Gastroesophageal sphincter (tissue), 4 donors: ENCODE results near the gene FCHO1. TPM values are rescaled to one million over a fixed set of nuclear protein-coding genes. Genes with fewer than 3 reads are reported as not detected.

Source experiments
- ATAC-seq: fragments of 150-250 bp; one replicate; pipeline ENCODE4 v1.9.1; 2016; ENCODE audit warnings: mild to moderate bottlenecking, moderate library complexity
- H3K27ac ChIP-seq, 4 donors: fragments of 200-600 bp; sonication (generic) in 3 of 4; 1 replicate in 3 of 4; 2 replicates in 1 of 4; pipeline ENCODE4 v1.5.1; 2016 to 2019
- H3K27me3 ChIP-seq: fragments of 200-600 bp; sonication (generic); one replicate; pipeline ENCODE4 v1.5.1; 2019
- H3K36me3 ChIP-seq, 2 donors: fragments of 200-600 bp; sonication (generic); one replicate each; pipeline ENCODE4 v1.5.1; 2019; ENCODE audit warnings: control low read depth in 1 of 2
- H3K4me1 ChIP-seq, 3 donors: fragments of 200-600 bp; sonication (generic); 1 replicate in 2 of 3; 2 replicates in 1 of 3; pipeline ENCODE4 v1.5.1; 2016 to 2019; ENCODE audit warnings: control low read depth in 2 of 3
- H3K4me3 ChIP-seq, 2 donors: fragments of 200-600 bp; sonication (generic); one replicate each; pipeline ENCODE4 v1.5.1; 2019; ENCODE audit warnings: mild to moderate bottlenecking in 1 of 2, moderate library complexity in 1 of 2
- H3K9me3 ChIP-seq, 3 donors: fragments of 200-600 bp; sonication (generic); one replicate each; pipeline ENCODE4 v1.5.1; 2017 to 2019; ENCODE audit warnings: control low read depth in 2 of 3
- EP300 ChIP-seq: sonication (generic); formaldehyde crosslinking; IDR thresholded peaks from one replicate; pipeline ENCODE4 v1.6.1; 2017; ENCODE audit warnings: antibody characterized with exemption, mild to moderate bottlenecking
- POLR2A ChIP-seq, 2 donors: fragments of 450-650 bp; IDR thresholded peaks; one replicate each; pipeline ENCODE4 v1.6.1; 2017; ENCODE audit warnings: antibody characterized with exemption in 2 of 2, mild to moderate bottlenecking in 2 of 2, moderate library complexity in 1 of 2
- POLR2AphosphoS5 ChIP-seq: sonication (generic); formaldehyde crosslinking; IDR thresholded peaks from one replicate; pipeline ENCODE4 v1.6.1; 2017; ENCODE audit warnings: antibody characterized with exemption
- WGBS, 2 donors: methylation state at CpG; one replicate each; pipeline ENCODE4 v1.1.5; 2018; ENCODE audit warnings: low coverage in 1 of 2; 5-methylcytosine and 5-hydroxymethylcytosine counted together
- total RNA-seq, 4 donors: library from RNA; depleted of rRNA; stranded (reverse); fragments of >200 nt; gene quantifications; one replicate each; pipeline ENCODE4 v1.1.0, GENCODE V29; 2016
- TF ChIP-seq, protein P1 (sequence below), 4 experiments: fragments of 200-600 bp in 2 of 4; fragments of 450-650 bp in 2 of 4; sonication (generic) in 1 of 4; IDR thresholded peaks; one replicate each; pipeline ENCODE4 v1.5.1; 2017 to 2019; ENCODE audit warnings: antibody characterized with exemption in 4 of 4, mild to moderate bottlenecking in 2 of 4, moderate library complexity in 2 of 4

Gene FCHO1
- total RNA-seq, 4 donors from 2014 or later, result 1.1 to 4.1 (median 3.2) TPM

DNA sequence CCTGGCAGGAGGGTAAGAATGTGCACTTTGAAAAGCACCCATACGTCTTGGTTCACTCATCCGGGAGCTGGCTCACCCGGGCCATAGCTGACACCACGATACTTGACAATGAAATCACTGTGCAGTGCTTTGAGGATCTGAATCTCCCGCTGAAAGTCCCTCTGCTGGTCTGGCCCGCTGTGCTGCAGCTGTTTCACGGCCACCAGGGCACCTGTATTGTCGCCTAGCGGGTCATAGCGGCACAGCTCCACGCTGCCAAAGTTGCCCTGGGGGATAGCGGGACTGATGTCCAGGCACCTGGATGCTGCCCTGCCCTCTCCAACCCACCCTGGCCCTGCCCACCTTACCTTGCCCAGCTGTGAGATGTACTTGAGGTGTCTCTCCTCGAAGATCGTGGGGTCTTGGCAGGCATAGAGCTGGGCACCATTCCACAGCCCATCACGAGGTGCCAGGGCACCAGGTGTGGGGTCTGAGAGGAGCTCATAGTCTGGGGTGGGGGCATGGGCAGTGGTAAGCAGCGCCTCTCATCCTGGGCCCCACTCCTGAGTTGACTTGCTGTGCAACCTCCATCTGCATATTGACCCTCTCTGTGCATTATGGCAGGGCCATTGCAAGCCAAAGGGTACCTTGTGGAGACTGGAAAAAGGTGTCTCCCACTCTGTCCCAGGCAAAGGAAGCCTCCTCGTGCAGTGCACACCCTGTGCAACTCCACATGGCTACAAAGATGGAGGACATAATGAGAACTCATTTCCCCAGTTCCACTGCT, 81.3 kb downstream of the FCHO1 start:
- TF ChIP-seq POLR2A (IDR thresholded peaks at IDR 0.05), result no peak
- no peak for TF ChIP-seq EP300
- TF ChIP-seq POLR2AphosphoS5, result no peak
- TF ChIP-seq, protein P1, sequence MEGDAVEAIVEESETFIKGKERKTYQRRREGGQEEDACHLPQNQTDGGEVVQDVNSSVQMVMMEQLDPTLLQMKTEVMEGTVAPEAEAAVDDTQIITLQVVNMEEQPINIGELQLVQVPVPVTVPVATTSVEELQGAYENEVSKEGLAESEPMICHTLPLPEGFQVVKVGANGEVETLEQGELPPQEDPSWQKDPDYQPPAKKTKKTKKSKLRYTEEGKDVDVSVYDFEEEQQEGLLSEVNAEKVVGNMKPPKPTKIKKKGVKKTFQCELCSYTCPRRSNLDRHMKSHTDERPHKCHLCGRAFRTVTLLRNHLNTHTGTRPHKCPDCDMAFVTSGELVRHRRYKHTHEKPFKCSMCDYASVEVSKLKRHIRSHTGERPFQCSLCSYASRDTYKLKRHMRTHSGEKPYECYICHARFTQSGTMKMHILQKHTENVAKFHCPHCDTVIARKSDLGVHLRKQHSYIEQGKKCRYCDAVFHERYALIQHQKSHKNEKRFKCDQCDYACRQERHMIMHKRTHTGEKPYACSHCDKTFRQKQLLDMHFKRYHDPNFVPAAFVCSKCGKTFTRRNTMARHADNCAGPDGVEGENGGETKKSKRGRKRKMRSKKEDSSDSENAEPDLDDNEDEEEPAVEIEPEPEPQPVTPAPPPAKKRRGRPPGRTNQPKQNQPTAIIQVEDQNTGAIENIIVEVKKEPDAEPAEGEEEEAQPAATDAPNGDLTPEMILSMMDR (IDR thresholded peaks at IDR 0.05), result no peak
- Histone ChIP-seq H3K36me3 (no peaks in the 10 kb centered on the region), H3K27ac (no peak overlapping the region), H3K27me3 (peaks cover 87% of the 10 kb centered on the region), H3K4me1 (peaks cover 0 to 21% (median 0%) of the 10 kb centered on the region in 3 donors), H3K9me3 (no peaks in the 10 kb centered on the region), H3K4me3 (no peak overlapping the region)
- no peak for ATAC-seq
- 82% methylated on average over 10 of the region's 17 CpGs; no CpG with 5 or more reads in 1 of the 2 donors for WGBS, 2 donors

DNA sequence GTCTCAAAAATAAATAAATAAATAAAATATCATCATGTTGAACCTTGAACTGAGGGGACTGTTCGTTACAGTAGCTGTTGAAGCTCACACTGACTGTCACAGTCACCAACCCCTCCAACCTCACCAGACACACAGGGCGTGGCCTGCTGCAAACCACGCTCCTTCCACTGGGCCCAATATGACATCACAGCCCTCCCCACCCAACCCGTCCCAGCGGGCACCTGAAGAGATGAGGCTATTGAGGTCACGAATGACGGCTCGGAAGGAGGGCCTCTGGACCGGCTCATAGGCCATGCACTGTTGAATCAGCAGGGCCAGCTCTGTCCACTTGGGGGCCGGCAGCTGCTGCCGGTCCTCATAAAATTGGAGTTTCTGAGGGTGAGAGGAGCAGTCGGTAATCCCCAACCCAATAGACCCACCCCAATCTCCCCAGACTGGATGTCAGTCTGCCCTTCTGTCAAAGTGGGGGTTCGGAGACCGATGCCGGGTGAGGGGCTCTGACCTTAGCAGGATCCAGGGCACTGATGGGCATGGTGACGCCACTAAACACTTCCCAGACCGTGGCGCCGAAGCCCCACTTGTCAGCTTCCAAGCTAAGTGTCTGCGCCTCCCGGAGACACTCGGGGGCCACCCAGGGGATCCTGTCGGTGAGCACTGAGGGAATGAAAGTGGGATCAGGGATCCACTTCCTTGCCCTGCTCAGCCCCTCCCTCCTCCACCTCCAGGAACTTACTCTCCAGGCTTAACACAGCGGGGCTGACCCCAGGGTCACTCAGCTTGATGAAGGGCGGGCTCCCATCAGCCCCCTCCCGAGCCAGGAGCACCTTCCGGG, 83.3 kb downstream of the FCHO1 start:
- H3K36me3 ChIP-seq, result no peaks in the 10 kb centered on the region
- H3K27ac ChIP-seq, result no peak overlapping the region
- H3K27me3 ChIP-seq, result peaks cover 86% of the 10 kb centered on the region
- ATAC-seq, result no peak
- no peaks in the 10 kb centered on the region for H3K9me3 ChIP-seq
- H3K4me3 ChIP-seq, result no peak overlapping the region
- TF ChIP-seq, protein P1 (IDR thresholded peaks at IDR 0.05), result no peak
- TF ChIP-seq POLR2A (IDR thresholded peaks at IDR 0.05) (no peak), EP300 (no peak), POLR2AphosphoS5 (no peak)
- 60 to 100% methylated on average over 1 of the region's 27 CpGs for WGBS, 2 donors
- peaks cover 0 to 21% (median 0%) of the 10 kb centered on the region in 3 donors for H3K4me1 ChIP-seq

DNA sequence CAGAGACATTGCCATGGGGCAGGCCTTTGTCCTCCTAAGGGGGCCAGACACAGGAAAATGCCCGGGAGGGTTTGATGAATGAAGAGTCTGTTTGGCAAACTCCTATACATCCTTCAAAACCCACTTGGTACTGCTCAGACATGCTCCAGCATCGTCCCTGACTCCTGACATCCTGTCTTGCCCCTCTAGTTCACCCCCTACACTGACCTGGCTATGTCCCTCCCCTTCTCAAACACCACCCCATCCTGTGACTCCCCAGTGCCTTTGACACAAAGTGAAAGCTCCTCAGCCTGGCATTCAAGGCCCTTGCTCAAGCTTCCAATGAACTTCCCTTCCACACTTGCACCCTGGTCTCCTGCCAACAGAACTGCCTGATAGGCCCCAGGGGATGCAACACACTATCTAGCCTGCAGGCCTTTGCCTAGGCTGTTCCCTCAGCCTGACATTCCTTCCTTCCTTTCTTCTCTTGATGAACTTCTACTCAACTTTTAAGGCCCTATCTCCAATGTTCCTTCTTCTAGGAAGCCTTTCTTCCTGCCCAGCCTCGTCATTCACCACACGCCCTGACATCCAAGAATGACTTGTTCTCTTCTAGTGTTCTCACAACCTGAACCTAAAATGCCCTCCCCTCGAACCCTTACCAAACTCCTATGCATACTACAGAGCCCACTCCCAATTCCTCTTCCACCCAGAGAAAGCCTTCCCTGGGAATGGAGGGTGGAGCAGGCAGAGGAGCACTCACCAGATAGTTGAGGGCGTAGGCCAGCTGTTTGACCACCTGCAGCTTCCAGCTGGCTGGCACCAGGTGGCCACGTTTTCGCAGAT, 84.1 kb downstream of the FCHO1 start:
- 71 to 77% methylated on average over 3 to 4 of the region's 8 CpGs for WGBS, 2 donors

DNA sequence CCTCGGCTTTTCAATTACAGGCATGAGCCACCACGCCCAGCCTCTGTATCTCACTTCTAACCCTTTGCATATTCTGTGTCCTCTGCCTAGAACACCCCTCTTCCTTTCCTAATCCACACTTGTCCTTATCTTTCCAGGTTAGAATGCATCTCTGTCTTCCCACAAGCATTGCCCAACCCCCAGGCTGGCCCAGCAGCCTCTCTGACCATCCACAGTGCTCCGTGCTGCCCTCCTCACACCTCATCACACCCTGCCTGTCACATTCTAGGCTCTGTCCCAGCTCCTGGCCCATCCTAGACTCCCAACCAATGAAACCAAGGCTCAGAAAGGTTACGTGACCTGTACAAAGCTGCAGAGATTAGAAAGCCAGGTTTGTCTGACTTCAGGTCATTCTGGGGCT, 85.3 kb downstream of the FCHO1 start:
- no peak overlapping the region for H3K4me3 ChIP-seq
- WGBS, 2 donors, result 63% methylated on average over 2 of the region's 4 CpGs; no CpG with 5 or more reads in 1 of the 2 donors
- ATAC-seq, result no peak
- H3K27ac ChIP-seq, result no peak overlapping the region
- no peaks in the 10 kb centered on the region for H3K36me3 ChIP-seq
- peaks cover 0 to 8% (median 4%) of the 10 kb centered on the region in 3 donors for H3K4me1 ChIP-seq
- no peak for TF ChIP-seq POLR2A (IDR thresholded peaks at IDR 0.05)
- no peak for TF ChIP-seq POLR2AphosphoS5
- TF ChIP-seq EP300, result no peak
- TF ChIP-seq, protein P1 (IDR thresholded peaks at IDR 0.05), result no peak
- H3K9me3 ChIP-seq, result no peaks in the 10 kb centered on the region
- H3K27me3 ChIP-seq, result peaks cover 86% of the 10 kb centered on the region

More for the DNA sequence above, 84.1 kb downstream of the FCHO1 start:
- peaks cover 86% of the 10 kb centered on the region for H3K27me3 ChIP-seq
- TF ChIP-seq EP300 (no peak), POLR2A (IDR thresholded peaks at IDR 0.05) (no peak), POLR2AphosphoS5 (no peak)
- TF ChIP-seq, protein P1 (IDR thresholded peaks at IDR 0.05), result no peak
- no peaks in the 10 kb centered on the region for H3K36me3 ChIP-seq
- H3K9me3 ChIP-seq, result no peaks in the 10 kb centered on the region
- ATAC-seq, result no peak
- H3K4me3 ChIP-seq, result no peak overlapping the region
- H3K27ac ChIP-seq, result no peak overlapping the region
- peaks cover 0 to 14% (median 0%) of the 10 kb centered on the region in 3 donors for H3K4me1 ChIP-seq
